ENCODE results near the gene AKR1B15.
"Not testable (repeated sequence)": the region's sequence is repeated elsewhere in the genome, so short reads cannot be mapped to it uniquely, and the experiment has no call there.

Gene AKR1B15

DNA sequence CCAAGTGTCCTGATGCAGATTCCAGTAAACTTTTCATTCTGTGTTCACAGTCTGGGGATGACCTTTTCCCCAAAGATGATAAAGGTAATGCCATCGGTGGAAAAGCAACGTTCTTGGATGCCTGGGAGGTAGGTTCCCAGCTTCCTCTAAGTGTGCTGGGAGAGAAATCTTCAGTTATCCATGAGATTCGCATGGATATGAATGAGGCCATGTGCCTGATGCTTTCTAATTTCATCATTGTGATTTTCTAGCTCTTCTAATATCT lies 16.0 kb upstream of the AKR1B15 start:
- no peak for DNase-seq (ENCODE audit: low read depth)

GRCh38 chr7:134533288-134533771 lies 15.6 kb upstream of the AKR1B15 start:
- no peak for DNase-seq (ENCODE audit: low read depth)

DNA sequence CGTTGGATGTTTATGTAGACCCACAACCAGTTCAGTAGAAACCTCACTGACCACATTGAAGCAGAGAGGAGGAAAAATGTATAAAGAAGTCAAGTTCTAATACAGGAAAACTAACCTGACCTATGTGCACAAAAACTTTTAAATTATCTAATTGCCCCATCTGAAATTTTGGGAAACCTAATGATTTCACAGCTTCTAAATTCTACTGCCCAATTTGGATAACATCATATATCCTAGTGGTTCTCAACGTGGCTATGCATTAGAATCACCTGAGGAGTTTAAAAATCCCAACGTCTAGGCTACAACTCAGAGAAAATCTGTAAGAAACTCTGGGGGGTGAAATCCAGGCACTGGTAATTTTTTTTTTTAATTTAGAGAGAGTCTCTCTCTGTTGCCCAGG lies 14.3 kb upstream of the AKR1B15 start:
- no peak for DNase-seq (ENCODE audit: low read depth)

DNA sequence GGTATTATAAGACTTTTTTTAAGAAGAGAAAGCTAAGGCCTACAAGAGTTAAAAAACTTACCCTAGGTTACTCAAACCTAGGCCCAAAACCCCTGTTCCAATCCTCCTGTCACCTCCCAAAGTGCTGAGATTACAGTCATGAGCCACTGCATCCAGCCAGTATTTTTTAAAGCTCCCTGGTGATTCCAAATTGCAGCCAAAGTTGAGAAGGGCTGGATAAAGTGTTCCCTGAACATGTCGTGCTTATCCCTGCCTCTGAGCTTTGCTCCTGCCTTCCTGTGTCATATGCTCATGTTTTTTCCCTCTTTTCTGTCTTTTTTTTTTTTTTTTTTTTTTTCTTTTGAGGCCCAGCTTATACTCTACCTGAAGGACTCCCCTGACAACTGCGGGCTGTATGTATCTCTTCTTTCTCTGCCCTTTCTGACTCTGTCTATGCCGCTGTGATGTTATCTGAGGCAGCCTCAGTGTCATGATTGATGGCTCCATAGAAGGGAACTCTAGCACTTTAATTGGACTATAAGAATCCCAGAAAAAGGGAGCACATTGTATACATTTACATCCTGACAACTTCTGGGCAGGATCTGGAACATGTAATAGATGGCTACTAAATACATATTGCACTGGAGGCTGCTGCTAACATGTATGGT lies 13.5 kb upstream of the AKR1B15 start:
- no peak for DNase-seq (ENCODE audit: low read depth)

DNA sequence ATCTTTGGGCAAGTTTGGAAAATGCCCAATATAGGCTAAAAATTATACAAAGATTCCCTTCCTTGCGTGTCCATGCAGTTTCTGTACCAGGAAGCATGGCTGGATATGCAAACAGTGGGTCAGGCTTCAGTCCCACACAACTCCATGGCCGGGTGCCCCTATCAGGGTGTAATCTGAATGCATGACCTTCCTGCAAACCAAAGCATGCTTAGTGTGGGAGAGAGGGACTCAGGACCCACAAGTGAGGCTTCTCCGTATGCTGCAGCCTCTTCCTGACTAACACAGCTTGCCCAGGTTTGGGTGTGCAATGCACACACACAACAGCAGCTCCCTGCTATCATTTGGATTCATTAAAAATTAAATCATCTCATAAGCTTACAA lies 13.0 kb upstream of the AKR1B15 start:
- no peak for DNase-seq (ENCODE audit: low read depth)

DNA sequence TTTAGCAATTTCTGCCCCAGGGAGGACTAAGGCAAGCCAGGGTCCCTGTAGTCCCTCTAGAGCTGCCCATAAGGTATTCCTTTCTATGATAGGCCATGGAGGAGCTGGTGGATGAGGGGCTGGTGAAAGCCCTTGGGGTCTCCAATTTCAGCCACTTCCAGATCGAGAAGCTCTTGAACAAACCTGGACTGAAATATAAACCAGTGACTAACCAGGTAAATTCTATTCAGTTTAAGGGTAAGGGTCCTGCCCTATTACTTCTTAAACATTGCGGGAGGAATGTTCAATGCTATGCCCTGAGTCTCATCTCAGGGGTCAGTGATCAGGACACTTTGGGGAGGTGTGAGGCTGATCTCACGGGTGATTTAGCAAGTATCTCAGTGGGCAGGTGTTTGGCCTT lies 12.4 kb upstream of the AKR1B15 start:
- DNase-seq (ENCODE audit: low read depth): not testable (repeated sequence)

DNA sequence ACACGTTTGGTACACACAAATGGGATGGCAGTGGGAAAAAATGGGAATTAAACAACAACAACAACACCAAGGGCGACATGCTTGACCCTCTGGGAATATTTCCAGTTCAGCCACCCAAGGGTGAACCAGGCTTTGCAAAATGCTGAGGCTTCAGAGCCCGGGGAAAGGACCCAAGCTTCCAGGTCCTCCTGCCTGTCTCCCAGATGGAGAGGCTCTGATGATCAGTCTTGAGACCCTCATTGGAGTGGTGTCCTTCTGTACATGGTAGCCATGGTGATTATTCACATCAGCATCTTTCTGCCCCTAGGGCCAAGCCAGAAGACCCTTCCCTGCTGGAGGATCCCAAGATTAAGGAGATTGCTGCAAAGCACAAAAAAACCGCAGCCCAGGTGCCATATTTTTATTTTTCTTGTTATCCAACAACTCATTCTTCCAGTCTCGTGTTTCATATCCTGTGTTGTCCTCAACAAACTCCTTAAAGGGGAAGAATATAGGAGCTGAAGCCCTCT lies 11.6 kb upstream of the AKR1B15 start:
- not testable (repeated sequence) for DNase-seq (ENCODE audit: low read depth)

GRCh38 chr7:134539380-134540004 lies 9.4 kb upstream of the AKR1B15 start:
- DNase-seq (ENCODE audit: low read depth): no peak

DNA sequence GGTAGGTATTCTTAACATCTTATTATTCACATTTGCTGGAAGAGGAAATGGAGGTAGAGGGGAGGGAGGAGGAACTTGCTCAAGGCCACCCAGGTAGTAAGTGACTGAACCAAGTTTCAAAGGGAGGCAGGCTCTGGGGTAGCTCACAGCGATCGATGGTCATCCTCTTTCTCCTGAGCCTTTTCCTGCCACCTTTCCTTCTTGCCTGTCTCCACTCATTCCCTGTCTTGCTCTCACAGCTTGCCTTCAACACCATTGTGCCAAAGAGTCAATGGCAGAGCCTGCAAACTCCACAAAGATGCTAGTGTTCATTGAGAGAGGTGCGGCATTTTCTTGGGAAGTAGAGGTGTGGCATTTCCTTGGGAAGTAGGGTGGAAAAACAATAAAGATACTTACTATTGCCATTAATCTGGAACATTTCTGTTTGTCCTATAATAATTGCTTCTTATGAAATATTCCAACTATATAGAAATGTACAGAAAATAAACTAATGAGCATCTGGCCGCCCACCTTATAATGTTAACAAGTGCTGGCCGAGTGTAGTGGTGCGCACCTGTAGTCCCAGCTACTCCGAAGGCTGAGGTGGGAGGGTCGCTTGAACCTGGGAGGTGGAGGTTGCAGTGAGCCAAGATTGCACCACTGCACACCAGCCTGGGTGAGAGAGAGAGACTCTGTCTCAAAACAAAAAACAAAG lies 7.3 kb upstream of the AKR1B15 start:
- DNase-seq (ENCODE audit: low read depth): not testable (repeated sequence)

GRCh38 chr7:134542195-134542771 lies 6.6 kb upstream of the AKR1B15 start:
- no peak for DNase-seq (ENCODE audit: low read depth)

DNA sequence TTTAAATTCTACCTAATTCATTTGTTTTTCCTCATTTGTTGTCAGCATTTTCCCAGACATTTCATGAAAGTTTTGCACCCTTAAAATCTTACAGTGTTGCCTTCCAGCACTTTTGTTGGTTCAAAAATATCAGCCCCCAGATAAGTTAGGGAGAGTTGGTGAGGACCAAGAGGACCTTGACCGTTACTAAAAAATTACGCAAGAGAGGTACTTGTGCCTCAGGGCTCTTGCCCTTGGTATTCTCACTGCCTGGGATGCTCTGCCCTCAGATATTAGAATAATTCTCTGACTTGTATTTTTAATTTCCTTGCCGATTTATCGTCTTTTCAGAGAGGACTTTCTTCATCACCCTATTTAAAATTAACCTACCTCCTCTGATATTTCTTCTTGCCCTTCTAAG lies 3.5 kb upstream of the AKR1B15 start:
- no peak for DNase-seq (ENCODE audit: low read depth)

DNA sequence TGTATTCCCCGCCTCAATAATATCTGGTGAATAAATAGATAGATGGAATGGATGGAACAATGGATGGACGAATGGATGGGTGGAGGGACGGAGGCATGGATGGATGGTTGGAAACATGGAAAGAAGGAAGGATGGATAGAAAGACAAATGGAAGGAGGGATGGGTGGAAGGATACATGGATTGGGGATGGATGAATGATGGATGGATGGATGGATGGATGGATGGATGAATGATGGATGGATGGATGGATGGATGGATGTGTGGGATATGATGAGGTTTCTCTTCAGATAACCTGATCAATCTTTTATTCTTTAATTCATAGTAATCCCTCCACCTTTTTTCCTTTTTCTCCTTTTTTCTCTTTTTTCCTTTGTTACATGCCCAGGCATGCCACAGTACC lies 3.0 kb upstream of the AKR1B15 start:
- no peak for DNase-seq (ENCODE audit: low read depth)

DNA sequence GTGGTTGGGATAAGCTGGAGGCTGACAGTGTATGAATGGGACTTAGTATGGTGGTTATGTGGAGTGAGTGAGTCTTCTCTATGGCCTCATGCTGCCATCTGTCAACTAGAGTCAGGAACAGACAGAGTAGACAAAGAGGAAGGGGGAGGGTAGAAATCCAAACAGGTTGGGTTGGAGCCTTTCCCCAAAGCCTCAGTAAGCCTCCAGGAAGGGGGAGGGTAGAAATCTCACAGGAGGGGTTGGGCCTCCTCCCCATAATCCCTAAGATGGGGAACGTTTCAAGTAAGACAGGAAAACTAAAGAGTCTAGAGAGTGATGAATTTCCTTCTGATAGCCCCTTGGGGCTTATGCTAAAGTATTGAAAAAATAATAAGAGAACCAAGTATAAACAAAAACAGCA lies 2.0 kb upstream of the AKR1B15 start:
- no peak for DNase-seq (ENCODE audit: low read depth)

DNA sequence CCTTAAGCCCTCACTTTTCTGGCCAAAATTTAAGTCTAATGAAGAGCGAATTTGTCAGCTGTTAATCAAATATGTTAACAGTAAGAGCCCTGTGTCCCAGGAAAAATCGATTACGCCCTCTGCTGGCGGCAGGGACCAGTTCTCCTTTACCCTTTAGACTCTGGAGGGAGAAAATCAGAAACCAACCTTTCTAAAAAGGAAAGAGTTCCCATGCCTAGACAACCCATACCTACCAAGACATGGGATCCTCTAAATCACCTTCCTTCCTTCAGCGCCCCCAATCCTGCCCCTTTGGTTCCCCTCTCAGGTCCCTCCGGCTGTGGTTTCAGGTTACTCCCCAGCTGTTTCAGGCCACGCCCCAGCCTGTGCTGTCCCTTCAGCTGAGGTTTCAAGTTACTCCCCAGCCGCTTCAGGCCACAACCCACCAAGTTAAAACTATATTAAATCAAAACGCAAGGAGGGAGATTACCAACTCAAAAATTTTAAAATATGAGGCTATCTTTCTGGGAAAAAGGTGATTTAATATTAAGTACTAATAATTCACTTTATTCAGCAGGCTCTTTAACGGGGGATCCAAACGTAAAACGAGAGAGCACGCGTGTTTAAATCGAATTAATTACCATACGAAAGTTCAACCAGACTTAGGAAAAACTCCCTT lies 1.4 kb upstream of the AKR1B15 start:
- DNase-seq (ENCODE audit: low read depth): peak; percentile 46

DNA sequence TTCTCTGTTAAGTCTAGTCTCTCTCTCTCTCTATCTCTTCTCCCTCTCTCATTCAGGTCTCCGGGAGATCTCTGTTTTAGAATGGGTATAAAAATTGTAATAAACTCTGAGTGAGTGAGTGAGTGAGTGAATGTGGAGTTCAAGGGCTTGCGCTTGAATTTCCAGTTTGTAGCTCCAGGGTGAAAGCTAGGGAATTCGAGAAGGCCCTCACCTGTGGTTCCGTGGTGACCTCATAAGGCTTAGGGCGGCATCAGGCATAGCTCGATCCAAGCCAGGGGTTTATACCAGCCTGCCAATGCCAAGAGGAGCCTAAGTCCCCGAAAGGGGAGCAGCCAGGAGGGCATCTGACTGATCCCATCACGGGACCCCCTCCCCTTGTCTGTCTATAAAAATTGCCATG lies 456 bp downstream of the AKR1B15 start:
- no peak for DNase-seq (ENCODE audit: low read depth)

DNA sequence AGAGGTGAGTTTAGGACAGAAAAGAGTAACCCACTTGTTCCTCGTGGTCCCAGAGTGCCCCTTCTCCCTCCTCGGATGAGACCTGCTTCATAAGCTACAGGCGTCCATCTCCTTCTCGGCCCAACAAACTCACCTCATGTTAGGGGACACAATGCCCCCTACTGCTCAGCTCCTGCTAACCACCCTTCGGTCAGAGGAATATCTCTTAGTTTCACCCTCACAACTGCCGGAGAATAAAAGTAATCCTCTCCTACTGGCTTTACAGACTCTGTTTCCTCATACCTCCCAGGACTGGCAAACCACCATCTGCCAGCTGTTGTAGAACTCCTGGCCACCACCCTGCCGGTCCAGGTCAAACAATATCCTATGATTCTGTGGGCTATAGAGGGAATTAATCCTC lies 3.2 kb downstream of the AKR1B15 start:
- DNase-seq (ENCODE audit: low read depth): no peak

GRCh38 chr7:134553976-134554375 lies 5.1 kb downstream of the AKR1B15 start:
- no peak for DNase-seq (ENCODE audit: low read depth)

DNA sequence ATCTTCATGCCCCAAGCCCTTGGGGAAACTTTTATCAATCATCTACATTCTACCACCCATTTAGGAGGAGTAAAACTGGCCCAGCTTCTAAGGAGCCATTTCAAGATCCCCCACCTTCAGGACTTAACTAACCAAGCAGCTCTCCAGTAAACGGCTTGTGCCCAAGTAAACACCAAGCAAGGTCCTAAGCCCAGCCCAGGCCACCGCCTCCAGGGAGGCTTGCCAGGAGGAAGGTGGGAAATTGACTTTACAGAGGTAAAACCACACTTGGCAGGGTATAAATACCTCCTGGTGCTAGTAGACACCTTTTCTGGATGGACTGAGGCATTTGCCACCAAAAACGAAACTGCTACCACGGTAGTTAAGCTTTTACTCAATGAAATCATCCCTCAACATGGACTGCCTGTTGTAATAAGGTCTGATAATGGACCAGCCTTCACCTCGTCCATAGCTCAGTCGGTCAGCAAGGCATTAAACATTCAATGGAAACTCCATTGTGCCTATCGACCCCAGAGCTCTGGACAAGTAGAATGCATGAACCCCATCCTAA lies 5.6 kb downstream of the AKR1B15 start:
- no peak for DNase-seq (ENCODE audit: low read depth)

DNA sequence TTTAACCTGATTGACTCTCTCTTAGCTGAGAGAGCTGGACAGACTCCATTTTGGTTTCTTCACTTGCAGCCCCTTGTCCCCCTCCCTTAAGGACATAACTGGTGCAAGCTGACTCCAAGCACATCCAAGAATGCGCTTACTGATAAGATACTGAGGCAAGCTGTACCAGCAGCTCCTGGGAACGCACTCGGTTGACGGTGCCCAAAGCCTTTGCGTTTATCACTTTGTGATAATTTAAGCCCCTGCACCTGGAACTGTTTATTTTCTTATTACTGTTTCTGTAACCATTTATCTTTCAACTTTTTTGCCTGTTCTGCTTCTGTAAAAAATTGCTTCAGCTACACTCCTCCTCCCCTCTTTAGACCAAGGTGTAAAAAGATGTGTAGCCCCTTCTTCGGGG lies 8.5 kb downstream of the AKR1B15 start:
- no peak for DNase-seq (ENCODE audit: low read depth)

GRCh38 chr7:134558370-134558769 lies 9.5 kb downstream of the AKR1B15 start:
- DNase-seq (ENCODE audit: low read depth): no peak

GRCh38 chr7:134561616-134562015 lies 12.7 kb downstream of the AKR1B15 start:
- not testable (repeated sequence) for DNase-seq (ENCODE audit: low read depth)

DNA sequence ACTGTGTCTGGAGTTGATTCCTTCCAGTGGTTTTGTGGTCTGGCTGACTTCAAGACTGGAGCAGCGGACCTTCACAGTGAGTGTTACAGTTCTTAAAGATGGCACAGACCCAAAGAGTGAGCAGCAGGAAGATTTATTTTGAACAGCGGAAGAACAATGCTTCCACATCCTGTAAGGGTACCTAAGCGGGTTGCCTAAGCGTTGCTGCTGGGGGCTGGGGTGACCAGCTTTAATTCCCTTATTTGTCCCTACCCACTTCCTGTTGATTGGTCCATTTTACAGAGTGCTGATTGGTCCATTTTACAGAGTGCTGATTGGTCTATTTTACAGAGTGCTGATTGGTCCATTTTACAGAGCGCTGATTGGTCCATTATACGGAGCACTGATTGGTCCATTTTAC lies 13.2 kb downstream of the AKR1B15 start:
- no peak for DNase-seq (ENCODE audit: low read depth)

All from activated T-helper 9 cell treated with anti-CD3 and anti-CD28 coated beads, Interleukin-2, amount 50 U/mL, for 16 hours (primary cell).